Measurements from ENCODE around the gene PLCD1.

DNA sequence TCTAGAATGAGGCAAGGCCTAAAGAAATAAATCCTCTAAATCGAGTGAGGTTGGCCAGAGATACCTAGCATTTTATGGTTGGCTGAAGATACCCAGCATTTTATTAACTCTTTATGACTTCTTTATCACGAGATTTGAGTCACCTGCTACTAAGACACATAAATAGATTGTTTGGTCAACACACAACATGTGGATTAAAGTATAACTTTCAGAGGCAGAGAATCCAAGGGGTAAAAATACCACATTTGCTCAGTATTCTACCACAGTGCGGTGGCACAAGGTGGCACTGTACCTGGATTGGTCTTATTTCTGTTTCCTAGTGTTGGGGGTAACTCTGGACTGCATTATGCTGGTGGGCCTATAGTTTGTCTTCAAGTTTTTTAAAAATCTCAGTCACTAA, 65.8 kb downstream of the PLCD1 start:
- TF ChIP-seq EZH2 (IDR thresholded peaks at IDR 0.05; ENCODE audit: low read depth): no peak
- TF ChIP-seq, protein P1, sequence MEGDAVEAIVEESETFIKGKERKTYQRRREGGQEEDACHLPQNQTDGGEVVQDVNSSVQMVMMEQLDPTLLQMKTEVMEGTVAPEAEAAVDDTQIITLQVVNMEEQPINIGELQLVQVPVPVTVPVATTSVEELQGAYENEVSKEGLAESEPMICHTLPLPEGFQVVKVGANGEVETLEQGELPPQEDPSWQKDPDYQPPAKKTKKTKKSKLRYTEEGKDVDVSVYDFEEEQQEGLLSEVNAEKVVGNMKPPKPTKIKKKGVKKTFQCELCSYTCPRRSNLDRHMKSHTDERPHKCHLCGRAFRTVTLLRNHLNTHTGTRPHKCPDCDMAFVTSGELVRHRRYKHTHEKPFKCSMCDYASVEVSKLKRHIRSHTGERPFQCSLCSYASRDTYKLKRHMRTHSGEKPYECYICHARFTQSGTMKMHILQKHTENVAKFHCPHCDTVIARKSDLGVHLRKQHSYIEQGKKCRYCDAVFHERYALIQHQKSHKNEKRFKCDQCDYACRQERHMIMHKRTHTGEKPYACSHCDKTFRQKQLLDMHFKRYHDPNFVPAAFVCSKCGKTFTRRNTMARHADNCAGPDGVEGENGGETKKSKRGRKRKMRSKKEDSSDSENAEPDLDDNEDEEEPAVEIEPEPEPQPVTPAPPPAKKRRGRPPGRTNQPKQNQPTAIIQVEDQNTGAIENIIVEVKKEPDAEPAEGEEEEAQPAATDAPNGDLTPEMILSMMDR (conservative IDR thresholded peaks at IDR 0.05): no peak
